Measurements from ENCODE around the gene THOP1. TPM values are rescaled to one million over a fixed set of nuclear protein-coding genes. Genes with fewer than 3 reads are reported as not detected.

Gene THOP1
- total and polyA plus RNA-seq, 2 experiments from 2014 or later = 81.3 to 111 TPM

GRCh38 chr19:2767688-2768087 lies 17.6 kb upstream of the THOP1 start:
- peaks cover 27% of the 10 kb centered on the region for H3K36me3 ChIP-seq
- no peak overlapping the region for H3K4me3 ChIP-seq

GRCh38 chr19:2768365-2769132 lies 16.8 kb upstream of the THOP1 start:
- Histone ChIP-seq H3K27ac (no peak overlapping the region), H3K27me3 (no peaks in the 10 kb centered on the region), H3K4me3 (no peak overlapping the region), H3K4me1 (ENCODE audit: low read depth) (peaks cover 8% of the 10 kb centered on the region), H3K9me3 (ENCODE audit: low read depth) (no peaks in the 10 kb centered on the region), H3K36me3 (peaks cover 25% of the 10 kb centered on the region)
- TF ChIP-seq CTCF (IDR thresholded peaks at IDR 0.05; ENCODE audit: low read depth, low read length) = no peak
- DNase-seq (ENCODE audit: low read depth in 1 of 2, low spot score in 1 of 2) = no peak

More at GRCh38 chr19:2767688-2768087, 17.6 kb upstream of the THOP1 start:
- TF ChIP-seq CTCF (IDR thresholded peaks at IDR 0.05; ENCODE audit: low read depth, low read length) = no peak
- no peak for DNase-seq (ENCODE audit: low read depth in 1 of 2, low spot score in 1 of 2)
- Histone ChIP-seq H3K4me1 (ENCODE audit: low read depth) (peaks cover 8% of the 10 kb centered on the region), H3K27ac (no peak overlapping the region), H3K27me3 (no peaks in the 10 kb centered on the region), H3K9me3 (ENCODE audit: low read depth) (no peaks in the 10 kb centered on the region)

GRCh38 chr19:2769218-2769617 lies 16.1 kb upstream of the THOP1 start:
- peaks cover 18% of the 10 kb centered on the region for H3K36me3 ChIP-seq
- no peak for DNase-seq (ENCODE audit: low read depth in 1 of 2, low spot score in 1 of 2)
- peaks cover 8% of the 10 kb centered on the region for H3K4me1 ChIP-seq (ENCODE audit: low read depth)
- no peak overlapping the region for H3K4me3 ChIP-seq
- H3K27ac ChIP-seq = no peak overlapping the region
- no peak for TF ChIP-seq CTCF (IDR thresholded peaks at IDR 0.05; ENCODE audit: low read depth, low read length)
- H3K9me3 ChIP-seq (ENCODE audit: low read depth) = no peaks in the 10 kb centered on the region
- no peaks in the 10 kb centered on the region for H3K27me3 ChIP-seq

GRCh38 chr19:2770055-2771013 lies 15.0 kb upstream of the THOP1 start:
- Histone ChIP-seq H3K4me1 (ENCODE audit: low read depth) (peaks cover 8% of the 10 kb centered on the region), H3K27ac (peak overlapping the region; percentile 79)
- peak; percentile 44 to 77 for DNase-seq (ENCODE audit: low read depth in 1 of 2, low spot score in 1 of 2)

More at GRCh38 chr19:2770055-2771013, 15.0 kb upstream of the THOP1 start:
- no peak overlapping the region for H3K4me3 ChIP-seq
- no peaks in the 10 kb centered on the region for H3K27me3 ChIP-seq
- no peaks in the 10 kb centered on the region for H3K9me3 ChIP-seq (ENCODE audit: low read depth)
- TF ChIP-seq CTCF (IDR thresholded peaks at IDR 0.05; ENCODE audit: low read depth, low read length) = no peak
- peaks cover 9% of the 10 kb centered on the region for H3K36me3 ChIP-seq

Measured in cardiac muscle cell (in vitro differentiated cells and primary cell).